Upper lobe of left lung (tissue), 4 donors: ENCODE measurements around the gene TMEM52.

Experiments
- POLR2AphosphoS5 ChIP-seq, 2 donors: sonication (generic); formaldehyde crosslinking; IDR thresholded peaks; one replicate each; pipeline ENCODE4 v1.5.1; 2017; ENCODE audit warnings: antibody characterized with exemption in 2 of 2
- TF ChIP-seq, protein P1 (sequence below), 6 experiments: fragments of 450-650 bp in 4 of 6; fragments of 200-600 bp in 2 of 6; sonication (generic) in 2 of 6; IDR thresholded peaks; one replicate each; pipeline ENCODE4 v1.5.1; 2016 to 2019; ENCODE audit warnings: antibody characterized with exemption in 6 of 6

DNA sequence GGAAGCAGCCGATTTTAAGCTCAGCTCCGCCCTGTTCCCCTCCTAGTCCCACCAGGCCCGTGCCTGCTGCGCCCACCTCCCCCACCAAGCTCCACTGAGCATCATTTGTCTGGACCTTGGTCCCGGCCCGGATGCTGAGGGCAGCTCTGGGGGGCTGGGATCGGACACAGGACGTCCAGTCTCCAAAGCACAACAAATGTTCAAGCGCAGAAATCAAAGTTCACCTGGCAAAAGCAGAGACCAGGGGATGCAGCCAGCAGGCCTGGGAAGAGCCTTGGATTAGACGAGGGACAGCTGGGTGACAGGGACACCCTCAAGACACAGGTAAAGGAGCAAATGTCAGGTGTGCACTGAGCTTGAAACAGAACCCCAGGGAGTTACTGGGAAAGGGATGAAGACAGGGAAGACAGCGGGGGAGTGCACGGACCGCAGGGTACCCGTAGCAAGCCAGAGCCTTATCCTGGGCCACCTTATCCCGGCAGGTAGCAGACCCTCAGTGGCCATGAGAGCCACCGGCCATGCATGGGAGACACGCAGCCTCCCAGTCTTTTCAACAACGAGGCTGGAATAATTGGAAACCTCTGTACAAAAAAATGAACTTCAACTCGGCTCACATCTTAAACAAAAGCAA lies 22.2 kb upstream of the TMEM52 start:
- TF ChIP-seq POLR2AphosphoS5 (IDR thresholded peaks at IDR 0.05) = no peak
- TF ChIP-seq, protein P1, sequence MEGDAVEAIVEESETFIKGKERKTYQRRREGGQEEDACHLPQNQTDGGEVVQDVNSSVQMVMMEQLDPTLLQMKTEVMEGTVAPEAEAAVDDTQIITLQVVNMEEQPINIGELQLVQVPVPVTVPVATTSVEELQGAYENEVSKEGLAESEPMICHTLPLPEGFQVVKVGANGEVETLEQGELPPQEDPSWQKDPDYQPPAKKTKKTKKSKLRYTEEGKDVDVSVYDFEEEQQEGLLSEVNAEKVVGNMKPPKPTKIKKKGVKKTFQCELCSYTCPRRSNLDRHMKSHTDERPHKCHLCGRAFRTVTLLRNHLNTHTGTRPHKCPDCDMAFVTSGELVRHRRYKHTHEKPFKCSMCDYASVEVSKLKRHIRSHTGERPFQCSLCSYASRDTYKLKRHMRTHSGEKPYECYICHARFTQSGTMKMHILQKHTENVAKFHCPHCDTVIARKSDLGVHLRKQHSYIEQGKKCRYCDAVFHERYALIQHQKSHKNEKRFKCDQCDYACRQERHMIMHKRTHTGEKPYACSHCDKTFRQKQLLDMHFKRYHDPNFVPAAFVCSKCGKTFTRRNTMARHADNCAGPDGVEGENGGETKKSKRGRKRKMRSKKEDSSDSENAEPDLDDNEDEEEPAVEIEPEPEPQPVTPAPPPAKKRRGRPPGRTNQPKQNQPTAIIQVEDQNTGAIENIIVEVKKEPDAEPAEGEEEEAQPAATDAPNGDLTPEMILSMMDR (IDR thresholded peaks at IDR 0.05) = no peak
